B cell (primary cell): Measurements from ENCODE around the gene L3MBTL4. TPM values are rescaled to one million over a fixed set of nuclear protein-coding genes. Genes with fewer than 3 reads are reported as not detected.

Experiments used
- ATAC-seq: fragments of 200-7000 bp; cut with Tn5 transposase; one replicate; pipeline ENCODE4 v1.10.0; 2021; ENCODE audit warnings: low read depth, mild to moderate bottlenecking, moderate number of reproducible peaks, moderate library complexity
- CTCF ChIA-PET: fragments of 350-600 bp; sonication (Branson Sonifier 250); formaldehyde crosslinking; loops from one replicate; lab custom pipeline; 2021; ENCODE audit warnings: antibody characterized with exemption, inconsistent platforms; lab: Charles Lee
- POLR2A ChIA-PET: fragments of 350-600 bp; sonication (Branson Sonifier 250); formaldehyde crosslinking; loops from one replicate; lab custom pipeline; 2021; ENCODE audit warnings: antibody characterized with exemption; lab: Charles Lee
- DNase-seq: peaks from one replicate; pipeline ENCODE4 v3.0.0; 2013
- H2AFZ ChIP-seq: 2 replicates; pipeline ENCODE4 v1.6.1; 2012; ENCODE audit warnings: mild to moderate bottlenecking, low read depth, low read length; ENCODE audit not compliant: insufficient read depth, poor library complexity, severe bottlenecking
- H3K27ac ChIP-seq, 2 donors: 1 replicate in 1 of 2; 2 replicates in 1 of 2; pipeline ENCODE4 v1.5.1; 2012 to 2013; ENCODE audit warnings: low read length in 2 of 2, mild to moderate bottlenecking in 2 of 2, moderate library complexity in 1 of 2
- H3K27me3 ChIP-seq, 4 experiments: fragments of 200-600 bp in 1 of 4; sonication (generic) in 1 of 4; replicated peaks in 1 of 4; 1 replicate in 2 of 4; 2 replicates in 2 of 4; pipeline versions ENCODE4 v1.6.1 to v1.7.0; 2013 to 2016; ENCODE audit warnings: low read length in 3 of 4, mild to moderate bottlenecking in 2 of 4, mixed read lengths in 1 of 4, moderate library complexity in 1 of 4; ENCODE audit not compliant: insufficient read depth in 4 of 4, control insufficient read depth in 3 of 4; ENCODE audit errors: control extremely low read depth in 1 of 4
- H3K36me3 ChIP-seq, 2 experiments: replicated peaks in 1 of 2; 1 replicate in 1 of 2; 2 replicates in 1 of 2; pipeline versions ENCODE4 v1.6.1 to v1.7.1; 2013; ENCODE audit warnings: low read length in 1 of 2; ENCODE audit not compliant: insufficient read depth in 2 of 2, control insufficient read depth in 1 of 2; ENCODE audit errors: control extremely low read depth in 1 of 2, extremely low read depth in 1 of 2
- H3K4me1 ChIP-seq, 2 donors: fragments of 200-600 bp in 1 of 2; sonication (generic) in 1 of 2; 1 replicate in 1 of 2; 2 replicates in 1 of 2; pipeline versions ENCODE4 v1.5.1 to v1.6.1; 2013 to 2017; ENCODE audit warnings: low read length in 2 of 2; ENCODE audit not compliant: control insufficient read depth in 2 of 2, insufficient read depth in 2 of 2
- H3K4me2 ChIP-seq: replicated peaks from 2 replicates; pipeline ENCODE3; 2012; ENCODE audit warnings: mild to moderate bottlenecking, low read depth, low read length; ENCODE audit not compliant: poor library complexity, severe bottlenecking
- H3K4me3 ChIP-seq, 5 experiments: fragments of 200-600 bp in 1 of 5; sonication (generic) in 1 of 5; 1 replicate in 3 of 5; 2 replicates in 2 of 5; pipeline versions ENCODE4 v1.5.1 to v1.7.0; 2011 to 2016; ENCODE audit warnings: low read length in 4 of 5, mild to moderate bottlenecking in 4 of 5, low read depth in 2 of 5, control low read depth in 1 of 5, moderate library complexity in 1 of 5; ENCODE audit not compliant: insufficient read depth in 1 of 5; ENCODE audit errors: control extremely low read depth in 1 of 5, extremely low read depth in 1 of 5
- H3K79me2 ChIP-seq: fragments of 200-600 bp; sonication (generic); one replicate; pipeline ENCODE4 v1.6.0; 2016; ENCODE audit warnings: low read length; ENCODE audit not compliant: control insufficient read depth, insufficient read depth
- H3K9ac ChIP-seq: fragments of 200-600 bp; sonication (generic); 2 replicates; pipeline ENCODE4 v1.6.1; 2017; ENCODE audit warnings: mild to moderate bottlenecking, low read length, moderate library complexity
- H3K9me3 ChIP-seq, 3 donors: one replicate each; pipeline versions ENCODE4 v1.6.1 to v1.7.1; 2013; ENCODE audit warnings: low read length in 2 of 3; ENCODE audit not compliant: control insufficient read depth in 2 of 3, insufficient read depth in 1 of 3; ENCODE audit errors: control extremely low read depth in 1 of 3
- H4K20me1 ChIP-seq: 2 replicates; pipeline ENCODE4 v1.6.0; 2012; ENCODE audit warnings: mild to moderate bottlenecking, low read length; ENCODE audit not compliant: insufficient read depth, control insufficient read depth, poor library complexity, severe bottlenecking
- H3K27ac Mint-ChIP-seq: one replicate; pipeline ENCODE4 v1.8.0; 2021; ENCODE audit warnings: mixed read lengths
- H3K27me3 Mint-ChIP-seq: one replicate; pipeline ENCODE4 v1.8.0; 2021; ENCODE audit warnings: mixed read lengths
- H3K4me1 Mint-ChIP-seq: one replicate; pipeline ENCODE4 v1.8.0; 2021; ENCODE audit warnings: mixed read lengths
- H3K4me3 Mint-ChIP-seq: one replicate; pipeline ENCODE4 v1.8.0; 2021; ENCODE audit warnings: mixed read lengths
- H3K9me3 Mint-ChIP-seq: one replicate; pipeline ENCODE4 v1.8.0; 2022; ENCODE audit warnings: mixed read lengths; ENCODE audit not compliant: insufficient read depth
- CTCF ChIP-seq: fragments of 200-600 bp; IDR thresholded peaks from one replicate; pipeline ENCODE4 v1.8.0; 2022; ENCODE audit warnings: antibody characterized with exemption, mild to moderate bottlenecking
- EZH2 ChIP-seq: IDR thresholded peaks from 2 replicates; pipeline ENCODE4 v1.6.1; 2012; ENCODE audit warnings: borderline replicate concordance, low read depth, mild to moderate bottlenecking, moderate library complexity, low read length; ENCODE audit not compliant: insufficient read depth, poor library complexity, severe bottlenecking
- WGBS: methylation state at CpG from one replicate; pipeline ENCODE4 v1.1.5; 2013; ENCODE audit warnings: missing lambda C conversion rate; ENCODE audit not compliant: insufficient coverage; 5-methylcytosine and 5-hydroxymethylcytosine counted together
- intact Hi-C: fragments of 100-400 bp; cut with micrococcal nuclease; formaldehyde crosslinking; loops from one replicate; pipeline ENCODE4 v1.10.0; 2022
- polyA plus RNA-seq: library from polyadenylated mRNA; depleted of rRNA; stranded (reverse); fragments of >200 nt; gene quantifications from 2 replicates; pipeline ENCODE4 v1.2.3, GENCODE V29; 2012
- total RNA-seq, 2 donors: library from RNA; stranded (reverse); fragments of 120-200 nt in 1 of 2; gene quantifications; 1 replicate in 1 of 2; 2 replicates in 1 of 2; pipeline versions ENCODE4 v1.2.3 to v1.2.4, GENCODE V29; 2013 to 2022

Gene L3MBTL4
- total and polyA plus RNA-seq, 2 donors (not counting 1 experiment from before 2014, with no cell fraction given): 3.0 to 11.9 TPM

GRCh38 chr18:6315517-6316331 lies 99.0 kb downstream of the L3MBTL4 start:
- 90% methylated on average over 8 of the region's 10 CpGs for WGBS
- Mint-ChIP-seq H3K9me3 (peaks cover 4% of the 10 kb centered on the region), H3K27me3 (no peaks in the 10 kb centered on the region), H3K4me3 (no peak overlapping the region), H3K27ac (no peak overlapping the region), H3K4me1 (no peaks in the 10 kb centered on the region)
- CTCF ChIA-PET: no interaction called here
- DNase-seq (no peak), ATAC-seq (no peak)
- Histone ChIP-seq H3K36me3 (no peaks in the 10 kb centered on the region), H3K27me3 (no peaks in the 10 kb centered on the region), H3K79me2 (peaks cover 7% of the 10 kb centered on the region), H3K4me3 (no peak overlapping the region), H3K4me1 (no peaks in the 10 kb centered on the region), H3K4me2 (no peak overlapping the region), H3K27ac (no peak overlapping the region), H2AFZ (no peak overlapping the region), H3K9me3 (peaks cover 0 to 5% (median 0%) of the 10 kb centered on the region in 3 donors), H4K20me1 (no peaks in the 10 kb centered on the region), H3K9ac (no peak overlapping the region)
- POLR2A ChIA-PET: no interaction called here
- intact Hi-C loops: no loop called here
- TF ChIP-seq CTCF: no peak
- TF ChIP-seq EZH2: no peak

DNA sequence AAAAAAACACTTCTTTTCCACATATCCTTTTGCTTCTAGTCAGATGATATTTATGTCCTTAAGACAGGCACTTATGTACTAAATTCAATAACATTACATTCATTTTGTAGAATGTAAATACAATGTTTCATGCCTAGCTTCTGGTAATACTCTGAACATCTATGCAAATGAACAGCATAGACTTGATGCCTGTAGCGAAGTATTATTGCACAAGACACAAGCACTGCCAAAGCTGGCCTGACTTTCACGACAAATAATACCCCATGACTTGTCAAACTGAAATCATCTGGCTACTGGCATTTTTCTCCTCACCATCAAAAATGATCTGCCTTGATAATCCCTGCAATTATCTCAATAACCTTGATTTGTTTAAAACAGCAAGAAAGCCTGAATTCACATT lies 101.3 kb downstream of the L3MBTL4 start:
- no peak for ATAC-seq
- H3K4me3 Mint-ChIP-seq: no peak overlapping the region

More for the DNA sequence above, 101.3 kb downstream of the L3MBTL4 start:
- Histone ChIP-seq H3K4me2 (no peak overlapping the region), H3K36me3 (no peaks in the 10 kb centered on the region), H3K27me3 (no peaks in the 10 kb centered on the region), H3K9me3 (peaks cover 0 to 8% (median 0%) of the 10 kb centered on the region in 3 donors), H3K4me3 (no peak overlapping the region), H3K4me1 (no peaks in the 10 kb centered on the region), H3K79me2 (peaks cover 7% of the 10 kb centered on the region), H3K27ac (no peak overlapping the region), H3K9ac (no peak overlapping the region), H4K20me1 (no peaks in the 10 kb centered on the region), H2AFZ (no peak overlapping the region)
- H3K4me1 Mint-ChIP-seq: no peaks in the 10 kb centered on the region
- intact Hi-C loops: no loop called here
- 94% methylated on average over 2 of the region's 2 CpGs for WGBS
- TF ChIP-seq EZH2: no peak
- no peak for TF ChIP-seq CTCF
- no peak overlapping the region for H3K27ac Mint-ChIP-seq
- ChIA-PET POLR2A (no interaction called here), CTCF (no interaction called here)
- DNase-seq: no peak
- peaks cover 7% of the 10 kb centered on the region for H3K9me3 Mint-ChIP-seq
- H3K27me3 Mint-ChIP-seq: no peaks in the 10 kb centered on the region
